GM12892 (cell line): ENCODE results near the gene MAP2K5.

ENCODE experiments used
- DNase-seq: peaks from one replicate; pipeline ENCODE4 v3.0.0; 2011; ENCODE audit not compliant: insufficient read length
- FAIRE-seq: peaks from 2 replicates; lab custom pipeline; 2011; peaks lifted over from hg19 to GRCh38; lab: Jason Lieb, UNC
- POLR2A ChIP-seq: IDR thresholded peaks from 2 replicates; pipeline ENCODE4 v1.6.1; 2011; ENCODE audit warnings: low read depth, low read length, control low read depth
- POLR2AphosphoS5 ChIP-seq: IDR thresholded peaks from 2 replicates; pipeline ENCODE4 v1.6.1; 2011; ENCODE audit warnings: low read depth, low read length, control low read depth
- TAF1 ChIP-seq: IDR thresholded peaks from 2 replicates; pipeline ENCODE4 v1.6.1; 2011; ENCODE audit warnings: low read depth, mild to moderate bottlenecking, control low read depth, low read length, borderline replicate concordance

MAP2K5 gene

DNA sequence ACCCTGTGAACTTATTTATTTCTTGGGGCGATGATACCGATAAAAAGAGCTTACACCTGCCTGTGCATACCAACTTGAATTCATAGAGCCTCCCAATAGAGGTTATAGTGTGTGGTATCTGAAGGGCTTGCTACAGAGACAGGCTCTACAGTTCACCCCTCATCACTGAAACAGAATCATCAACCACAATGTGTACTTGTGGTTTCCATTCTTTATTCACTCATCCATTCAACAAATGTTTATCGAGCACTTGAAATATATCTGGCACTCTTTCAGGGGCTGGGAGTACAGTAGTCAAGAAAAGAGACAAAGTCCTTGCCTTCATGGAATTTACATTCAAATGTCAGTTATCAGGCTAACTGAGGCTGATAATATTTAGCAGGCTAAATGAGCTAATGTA, 148.4 kb downstream of the MAP2K5 start:
- DNase-seq (no peak), FAIRE-seq (peak; percentile 46)
- TF ChIP-seq TAF1 (no peak), POLR2AphosphoS5 (no peak), POLR2A (no peak)

DNA sequence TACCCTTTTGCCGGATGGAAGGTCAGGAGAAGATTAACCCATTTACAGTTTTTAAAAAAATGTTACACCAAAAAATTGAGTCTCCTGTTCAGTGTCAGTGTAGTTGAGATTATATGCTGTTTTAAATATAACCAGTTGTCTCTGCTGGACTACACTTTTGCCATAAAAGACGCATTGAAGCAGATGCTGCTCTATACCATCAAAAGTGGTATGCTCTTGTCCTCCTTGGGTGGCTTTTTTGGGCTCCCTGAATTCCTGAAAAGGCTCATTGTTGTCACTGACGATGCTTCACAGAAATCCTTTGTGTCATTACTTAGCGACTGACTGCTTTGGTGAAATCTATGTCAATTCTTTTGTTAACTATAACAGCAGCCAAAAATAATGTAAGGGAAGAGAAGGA, 148.9 kb downstream of the MAP2K5 start:
- FAIRE-seq (no peak), DNase-seq (no peak)
- TF ChIP-seq POLR2A = no peak
- TF ChIP-seq TAF1 = no peak
- no peak for TF ChIP-seq POLR2AphosphoS5

DNA sequence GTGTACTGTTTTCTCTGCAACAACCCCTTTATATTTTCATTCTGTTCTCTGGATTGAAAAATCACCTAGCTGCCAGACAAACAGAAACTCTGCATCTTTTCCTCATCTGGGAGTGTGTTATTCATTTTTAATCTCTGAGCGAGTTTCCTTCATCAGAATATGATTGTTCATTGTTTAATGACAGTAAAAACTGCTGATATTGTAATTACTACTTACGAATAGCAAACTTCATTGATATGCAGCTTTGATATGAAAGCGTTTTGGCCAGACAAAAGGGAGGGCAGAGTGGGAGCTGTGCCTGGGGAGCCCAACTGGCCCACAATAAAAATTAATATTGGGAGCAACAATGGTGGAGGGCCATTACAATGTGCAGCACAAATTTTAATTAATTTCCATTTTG, 150.1 kb downstream of the MAP2K5 start:
- FAIRE-seq = no peak
- DNase-seq = no peak

DNA sequence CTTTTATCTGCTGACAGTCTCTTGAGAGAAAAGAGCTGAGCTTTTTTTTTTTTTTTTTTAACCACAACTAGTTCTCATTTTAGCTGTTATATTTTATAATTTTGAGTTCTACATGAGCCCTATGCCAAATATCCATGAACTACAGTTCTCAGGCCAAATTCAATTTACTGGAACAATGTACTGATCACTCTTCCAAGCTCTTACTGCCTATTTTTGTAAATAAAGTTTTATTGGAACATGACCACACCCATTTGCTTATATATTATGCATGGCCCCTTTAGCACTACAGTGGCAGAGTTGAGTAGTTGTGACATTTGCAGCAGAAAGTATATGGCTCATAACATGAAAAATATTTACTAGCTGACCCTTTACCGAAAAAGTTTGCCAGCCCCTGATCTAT, 153.6 kb downstream of the MAP2K5 start:
- no peak for FAIRE-seq

More for the DNA sequence above, 150.1 kb downstream of the MAP2K5 start:
- no peak for TF ChIP-seq POLR2AphosphoS5
- no peak for TF ChIP-seq POLR2A
- no peak for TF ChIP-seq TAF1

DNA sequence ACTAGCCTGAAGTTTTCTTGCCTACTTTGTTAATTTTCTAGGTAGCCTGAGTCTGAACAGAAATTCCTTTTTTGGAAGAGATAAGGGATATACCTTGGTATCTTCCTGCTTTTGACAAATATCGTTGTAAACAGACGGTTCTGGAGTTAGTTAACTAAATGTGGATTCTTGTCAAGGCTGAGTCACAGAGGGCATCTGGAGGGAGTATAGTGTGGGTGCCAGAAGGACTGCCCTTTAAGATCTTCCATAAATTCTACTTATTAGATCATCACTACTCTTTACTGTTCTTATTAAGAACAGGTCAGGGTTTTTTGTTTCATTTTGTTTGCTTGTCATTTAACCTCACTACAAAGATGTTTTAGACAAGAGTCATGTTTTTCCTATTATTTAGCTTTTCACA, 157.5 kb downstream of the MAP2K5 start:
- FAIRE-seq = no peak
- TF ChIP-seq POLR2A = no peak
- TF ChIP-seq POLR2AphosphoS5 = no peak
- no peak for TF ChIP-seq TAF1
- no peak for DNase-seq

More for the DNA sequence above, 153.6 kb downstream of the MAP2K5 start:
- no peak for DNase-seq
- TF ChIP-seq TAF1 (no peak), POLR2AphosphoS5 (no peak), POLR2A (no peak)

DNA sequence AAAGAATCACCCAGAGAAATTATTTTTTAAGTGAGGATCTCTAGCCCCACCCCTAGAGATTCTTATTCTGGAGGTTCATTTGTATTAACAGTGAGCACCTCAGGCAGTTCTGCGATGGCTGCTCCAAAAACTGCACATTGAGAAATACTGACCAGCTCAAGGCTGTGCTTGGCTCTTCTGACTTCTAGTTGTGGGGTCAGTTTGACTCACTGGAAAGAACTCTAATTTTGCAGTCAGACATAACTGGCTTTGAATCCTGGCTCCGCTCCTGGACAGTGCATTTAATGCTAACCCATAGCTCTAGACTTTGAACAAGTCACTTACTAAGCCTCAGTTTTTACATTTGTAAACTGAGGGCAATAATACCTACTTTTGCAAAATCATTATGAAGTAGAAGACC, 159.2 kb downstream of the MAP2K5 start:
- FAIRE-seq (no peak), DNase-seq (no peak)
- TF ChIP-seq POLR2A (no peak), TAF1 (no peak), POLR2AphosphoS5 (no peak)

DNA sequence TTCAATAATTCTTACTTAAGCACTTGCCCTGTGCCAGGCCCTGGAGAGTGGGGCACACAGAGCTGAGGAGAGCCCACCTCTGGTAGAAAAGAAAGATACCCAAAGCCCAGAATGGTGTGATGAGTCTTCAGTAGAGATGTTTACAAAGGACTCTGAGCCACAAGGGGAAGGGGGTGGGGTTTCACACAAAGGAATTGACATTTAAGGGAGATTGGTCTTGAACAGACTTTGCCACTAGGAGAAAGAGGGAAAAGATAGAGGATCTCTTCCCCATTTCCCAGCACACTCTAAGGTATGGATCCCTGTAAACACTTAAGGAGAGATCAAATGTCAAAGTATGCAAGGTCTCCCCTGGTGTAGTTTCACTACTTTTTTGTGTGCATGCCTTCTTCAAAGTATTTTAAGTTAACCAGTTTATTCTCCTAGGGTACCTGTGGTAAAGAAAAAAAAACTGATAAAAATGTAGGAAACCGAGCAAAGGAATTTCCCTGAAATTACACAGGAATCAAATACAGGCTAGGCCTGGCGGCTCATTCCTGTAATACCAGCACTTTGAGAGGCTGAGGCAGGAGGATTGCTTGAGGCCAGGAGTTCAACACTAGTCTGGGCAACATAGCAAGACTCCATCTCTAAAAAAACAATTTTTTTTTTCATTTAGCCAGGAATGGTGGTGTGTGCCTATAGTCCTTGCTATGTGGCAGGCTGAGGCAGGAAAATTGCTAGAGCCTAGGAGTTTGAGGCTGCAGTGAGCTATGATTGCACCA, 165.2 kb downstream of the MAP2K5 start:
- DNase-seq = no peak
- FAIRE-seq = no peak
- TF ChIP-seq TAF1 = no peak
- no peak for TF ChIP-seq POLR2AphosphoS5
- no peak for TF ChIP-seq POLR2A

DNA sequence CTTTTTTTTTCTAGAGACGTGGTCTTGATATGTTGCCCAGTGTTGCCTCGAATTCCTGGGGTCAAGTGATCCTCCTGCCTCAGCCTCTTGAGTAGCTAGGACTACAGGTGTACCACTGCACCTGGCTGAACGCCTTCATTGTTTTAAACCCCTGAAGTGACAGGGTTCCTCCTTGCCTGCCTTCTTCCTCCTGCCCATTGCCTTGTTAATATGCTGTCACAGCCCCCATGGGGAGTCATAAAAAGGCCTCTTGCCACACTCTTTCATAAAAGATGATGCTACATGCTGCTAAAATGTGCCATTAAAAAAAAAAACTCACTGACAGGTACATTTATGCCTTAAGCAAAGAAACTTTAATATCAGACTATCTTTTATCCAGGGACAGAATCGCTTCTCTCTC, 166.0 kb downstream of the MAP2K5 start:
- no peak for FAIRE-seq

DNA sequence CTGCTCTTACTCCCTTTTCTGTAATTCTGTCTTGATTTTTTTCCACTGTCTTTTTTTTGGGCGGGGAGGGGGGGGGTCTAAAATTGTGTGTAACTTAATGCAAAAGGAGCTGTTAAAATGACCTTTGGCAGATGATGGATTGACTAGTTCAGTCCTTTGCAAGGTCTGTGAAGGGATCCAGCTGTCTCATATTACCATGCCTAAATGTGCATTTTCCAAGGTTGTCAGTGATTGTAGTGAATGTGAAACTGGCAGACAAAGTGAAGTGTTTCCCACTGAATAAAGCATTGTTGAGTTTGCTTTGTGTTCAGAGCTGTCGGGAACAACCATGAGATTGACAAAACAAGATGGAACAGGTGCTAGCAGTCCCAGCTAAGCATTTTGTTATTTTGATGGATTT, 172.7 kb downstream of the MAP2K5 start:
- TF ChIP-seq POLR2A (no peak), TAF1 (no peak), POLR2AphosphoS5 (no peak)
- FAIRE-seq (no peak), DNase-seq (no peak)

More for the DNA sequence above, 166.0 kb downstream of the MAP2K5 start:
- TF ChIP-seq POLR2A = no peak
- TF ChIP-seq TAF1 = no peak
- TF ChIP-seq POLR2AphosphoS5 = no peak
- DNase-seq = no peak

DNA sequence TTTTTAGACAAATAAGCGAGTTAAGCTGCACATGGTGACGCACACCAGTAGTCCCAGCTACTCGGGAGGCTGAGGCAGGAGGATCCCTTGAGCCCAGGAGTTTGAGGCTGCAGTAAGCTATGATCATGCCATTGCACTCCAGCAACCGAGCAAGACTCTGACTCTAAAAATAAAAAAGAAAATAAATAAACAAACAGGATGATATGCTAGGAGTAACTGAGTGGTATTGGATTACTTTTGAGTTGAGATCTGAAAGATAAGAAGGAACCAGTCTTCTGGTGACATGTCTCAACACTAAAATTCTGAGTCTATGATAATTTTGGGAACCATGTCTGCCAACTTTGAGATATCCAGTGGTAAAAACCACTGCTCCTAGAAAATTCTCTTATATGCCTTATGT, 173.7 kb downstream of the MAP2K5 start:
- FAIRE-seq = no peak
- TF ChIP-seq POLR2A (no peak), TAF1 (no peak), POLR2AphosphoS5 (no peak)

DNA sequence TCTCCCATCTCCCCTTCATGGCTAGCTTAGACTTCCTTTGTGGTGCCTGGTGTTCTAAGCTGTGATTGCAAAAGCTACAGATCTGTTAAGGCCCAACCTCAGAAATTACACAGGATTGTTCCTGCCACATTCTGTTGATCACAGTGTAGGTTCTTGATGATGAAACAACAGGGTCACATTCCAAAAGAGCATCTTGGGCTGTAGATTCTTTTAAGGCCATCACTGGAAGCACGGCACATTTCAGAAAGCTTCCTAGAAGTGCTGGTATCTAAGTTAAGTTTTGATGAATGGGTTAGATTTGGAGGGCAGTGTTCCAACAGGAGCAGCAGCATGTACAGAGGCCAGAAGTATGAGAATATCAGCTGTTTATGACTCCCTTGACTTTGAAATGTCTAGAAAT, 175.3 kb downstream of the MAP2K5 start:
- TF ChIP-seq POLR2A = no peak
- TF ChIP-seq TAF1 = no peak
- TF ChIP-seq POLR2AphosphoS5 = no peak
- DNase-seq (no peak), FAIRE-seq (no peak)

More for the DNA sequence above, 173.7 kb downstream of the MAP2K5 start:
- no peak for DNase-seq

DNA sequence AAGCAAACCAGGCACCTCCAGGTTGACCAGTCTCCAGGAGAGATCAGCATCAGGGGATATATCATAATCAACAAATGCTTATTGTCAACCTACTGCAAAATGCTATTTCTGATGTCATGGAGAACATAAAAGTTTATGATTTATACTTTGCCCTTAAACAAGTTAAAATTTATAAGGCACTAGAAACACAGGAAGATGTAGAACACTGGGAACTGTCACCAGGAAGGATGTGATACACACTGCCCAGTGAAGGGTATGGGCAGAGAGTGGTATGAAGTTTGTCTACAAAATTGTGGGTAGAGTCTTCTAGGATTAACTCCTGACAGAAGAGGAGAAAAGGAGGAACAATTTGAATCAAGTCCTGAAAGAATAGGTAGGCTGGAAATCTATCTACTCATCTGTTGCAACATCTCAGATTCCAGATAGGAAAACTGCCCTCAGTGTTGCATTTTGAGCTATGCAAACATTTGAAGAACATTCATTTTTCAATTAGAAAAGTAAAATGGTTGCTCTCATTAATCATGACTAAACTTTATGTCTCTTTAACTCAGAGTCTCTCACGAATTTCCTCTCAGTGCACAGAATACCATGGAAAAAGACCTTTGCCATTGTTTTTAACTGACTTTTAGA, 176.9 kb downstream of the MAP2K5 start:
- FAIRE-seq (no peak), DNase-seq (no peak)
- TF ChIP-seq POLR2A = no peak
- TF ChIP-seq TAF1 = no peak
- TF ChIP-seq POLR2AphosphoS5 = no peak

DNA sequence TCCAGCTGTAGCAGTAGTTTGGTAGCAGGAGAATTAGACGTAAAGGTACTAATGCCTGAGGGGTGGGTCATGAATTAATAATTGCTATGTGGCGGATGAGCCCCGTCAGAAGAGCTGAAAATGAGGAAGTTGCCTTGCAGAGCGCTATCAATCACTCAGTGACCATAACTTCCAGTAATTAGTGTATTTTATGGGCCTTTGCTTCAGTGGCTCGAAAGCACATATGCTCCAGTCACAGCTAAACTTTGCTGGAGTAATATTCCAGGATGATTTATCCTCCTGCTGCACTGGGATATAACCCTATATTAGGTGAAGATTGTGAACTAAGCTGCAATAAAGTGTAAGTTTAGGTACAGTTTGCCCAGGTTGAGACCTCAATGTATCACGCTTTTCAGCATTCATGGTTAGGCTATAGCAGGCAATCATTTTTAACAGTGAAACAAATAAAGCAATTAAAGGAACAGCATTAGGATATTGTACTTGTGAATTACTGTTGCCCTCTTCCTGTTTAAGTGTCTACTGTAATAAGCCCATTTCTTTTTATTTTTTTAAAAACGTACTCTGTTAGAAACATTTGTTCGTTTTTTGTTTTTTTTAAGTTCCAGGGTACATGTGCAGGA, 178.2 kb downstream of the MAP2K5 start:
- no peak for TF ChIP-seq TAF1
- no peak for TF ChIP-seq POLR2A
- no peak for TF ChIP-seq POLR2AphosphoS5
- FAIRE-seq (peak; percentile 46), DNase-seq (no peak)
